Medulla oblongata (tissue), 1 donor: Measurements from ENCODE around the gene ARMH2.

Source experiments
- DNase-seq: peaks from one replicate; pipeline ENCODE4 v3.0.0-alpha.2; 2015; ENCODE audit errors: extremely low spot score

The ARMH2 gene

DNA sequence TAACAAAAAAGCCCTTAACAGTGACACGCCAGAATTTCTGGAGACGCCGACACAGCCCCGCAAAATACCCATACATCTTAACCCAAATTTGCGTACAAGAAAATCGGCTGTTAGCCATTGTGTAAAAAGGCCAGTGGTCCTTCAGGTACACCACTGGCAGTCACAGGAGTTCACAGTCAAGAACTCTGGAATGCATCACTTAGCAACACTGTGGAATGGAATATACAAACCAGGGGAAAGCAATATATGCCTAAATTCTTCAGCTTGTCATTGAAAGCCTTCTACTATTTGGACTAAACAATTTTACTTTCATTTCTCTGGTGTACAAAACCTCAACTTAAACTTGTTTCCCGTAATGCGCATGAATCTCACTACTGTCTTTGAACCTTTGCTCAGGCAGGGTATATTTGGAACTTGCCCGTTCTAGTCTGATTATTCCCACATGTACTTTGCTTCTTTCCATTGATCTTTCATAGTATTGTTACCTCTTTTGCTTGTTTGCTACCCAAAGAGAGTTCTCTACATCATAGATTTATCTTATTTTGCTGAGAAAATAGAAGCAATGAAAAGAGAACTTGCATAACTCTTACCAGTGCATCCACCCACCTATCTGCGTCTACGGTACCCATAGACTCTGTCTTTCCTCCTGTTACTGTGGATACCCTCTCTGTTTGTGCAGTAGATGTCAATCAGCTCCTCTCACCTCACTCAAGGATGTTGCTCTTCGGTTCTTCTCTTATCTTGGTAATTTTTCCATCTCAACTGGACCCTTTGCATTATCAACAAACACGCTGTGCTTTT, at the start of gene ARMH2:
TSS of gene ARMH2 (minus strand) at position 178 of the 801 bp plus-strand sequence. CDS start at position 118, 60 bp downstream.
- DNase-seq: no peak

DNA sequence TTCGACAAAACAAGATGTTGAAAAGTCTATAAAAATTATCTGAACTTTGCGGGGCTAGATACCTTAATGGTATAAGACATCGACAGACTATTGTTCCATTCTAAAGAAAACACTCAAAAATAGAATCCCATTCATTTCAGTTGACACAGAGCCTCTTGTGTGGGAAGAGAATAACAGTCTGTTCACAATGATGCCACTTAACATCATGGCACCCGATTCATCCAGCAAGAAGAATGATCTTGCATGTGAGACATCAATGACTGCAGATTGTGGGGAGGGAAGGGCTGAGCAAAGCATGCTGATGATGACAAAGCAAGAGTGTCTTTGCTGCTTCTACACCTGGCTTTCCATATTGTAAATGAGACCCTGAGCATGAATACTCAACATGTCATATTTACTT, 49.7 kb upstream of the ARMH2 start:
- DNase-seq: peak; percentile 83

DNA sequence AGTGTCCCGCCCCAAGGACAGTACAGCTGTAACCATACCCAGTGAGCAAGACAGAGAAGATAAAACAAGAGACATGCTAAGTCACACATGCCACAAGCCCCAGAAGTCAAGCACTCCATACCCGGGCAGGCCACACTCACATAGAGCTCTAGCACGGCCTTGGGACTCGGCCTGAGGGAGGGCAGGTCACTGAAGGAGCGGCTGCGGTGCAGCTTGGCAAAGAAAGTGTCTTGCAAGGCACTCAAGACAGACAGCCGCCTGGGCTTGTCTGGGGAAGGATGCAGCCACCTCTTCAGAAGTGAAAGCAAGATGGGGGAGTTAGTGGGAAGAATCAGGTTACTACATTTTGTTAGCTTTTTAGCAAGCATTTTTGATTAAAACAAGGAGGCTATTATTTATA, 48.7 kb upstream of the ARMH2 start:
- no peak for DNase-seq

DNA sequence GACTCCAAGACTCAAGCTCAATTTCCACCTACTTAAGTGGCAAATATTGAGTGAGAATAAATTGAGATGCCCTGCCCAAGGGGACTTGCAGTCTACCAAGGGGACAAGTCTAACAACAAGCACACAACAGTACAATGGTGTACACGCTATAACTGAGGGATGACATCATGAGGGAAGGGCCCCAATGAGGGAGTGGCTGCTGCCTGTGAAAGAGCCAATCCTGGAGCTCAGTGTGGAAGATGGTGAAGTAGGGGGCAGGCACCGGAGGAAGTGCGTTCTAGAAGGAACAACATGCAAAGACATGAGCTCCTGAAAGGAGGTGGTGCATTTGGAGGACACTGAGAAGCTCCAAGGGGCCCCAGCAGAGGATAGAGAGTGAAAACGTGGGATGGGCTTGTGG, 46.9 kb upstream of the ARMH2 start:
- DNase-seq: no peak

DNA sequence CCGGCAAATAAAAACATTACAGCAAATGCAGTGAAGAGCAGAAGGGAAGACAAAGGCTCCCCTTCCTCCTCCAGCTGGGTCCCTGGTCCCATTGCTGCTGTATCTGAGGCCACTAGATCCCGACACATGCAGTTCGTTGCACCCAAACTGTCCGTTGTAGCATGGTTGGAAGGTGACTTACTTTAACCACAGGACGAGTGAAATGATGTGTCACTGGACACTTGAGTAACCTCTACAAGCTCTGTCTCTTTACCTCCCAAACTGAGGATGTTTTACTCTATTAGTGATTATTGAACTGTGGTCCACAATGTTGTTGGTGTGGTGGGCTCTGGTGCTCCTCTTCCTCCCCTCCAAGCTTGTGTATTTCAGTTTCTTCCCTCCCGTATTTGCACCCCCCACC, 46.2 kb upstream of the ARMH2 start:
- no peak for DNase-seq

DNA sequence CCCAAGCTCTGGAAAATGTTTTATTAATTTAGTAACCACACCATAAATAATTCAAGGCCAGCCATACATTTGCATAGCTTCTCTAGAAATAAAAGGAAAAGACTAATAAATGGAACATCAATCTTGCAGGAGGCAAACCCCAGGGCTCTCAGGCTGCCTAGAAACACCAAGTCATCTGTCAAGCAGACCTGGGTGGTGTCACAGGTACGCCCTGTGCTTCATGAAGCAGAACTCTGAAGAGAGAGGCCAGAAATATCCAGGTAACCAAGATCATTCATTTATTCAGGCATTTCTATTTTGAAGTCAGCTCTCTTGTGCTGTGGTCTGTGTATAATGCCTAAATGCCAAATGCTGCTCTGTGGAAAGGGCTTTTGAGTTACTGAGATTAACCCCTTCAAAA, 45.3 kb upstream of the ARMH2 start:
- DNase-seq: no peak

DNA sequence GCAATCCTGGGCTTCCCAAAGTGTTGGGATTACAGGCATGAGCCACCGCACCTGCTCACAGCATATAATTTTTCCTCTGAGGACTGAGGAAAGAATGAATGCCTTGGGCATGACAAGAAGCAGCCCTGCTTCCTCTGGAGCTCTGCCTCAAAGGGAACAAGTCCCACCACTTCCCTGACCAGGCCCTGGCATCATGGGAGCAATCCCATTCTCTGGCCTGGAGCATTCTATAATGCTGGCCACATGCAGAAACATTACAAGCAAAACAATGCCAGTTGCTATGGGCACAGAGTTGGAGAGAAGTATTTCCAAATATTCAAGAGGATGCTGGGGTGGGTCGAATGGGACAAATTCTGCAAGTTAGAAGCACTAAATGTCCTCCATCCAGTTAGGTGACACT, 41.5 kb upstream of the ARMH2 start:
- no peak for DNase-seq

DNA sequence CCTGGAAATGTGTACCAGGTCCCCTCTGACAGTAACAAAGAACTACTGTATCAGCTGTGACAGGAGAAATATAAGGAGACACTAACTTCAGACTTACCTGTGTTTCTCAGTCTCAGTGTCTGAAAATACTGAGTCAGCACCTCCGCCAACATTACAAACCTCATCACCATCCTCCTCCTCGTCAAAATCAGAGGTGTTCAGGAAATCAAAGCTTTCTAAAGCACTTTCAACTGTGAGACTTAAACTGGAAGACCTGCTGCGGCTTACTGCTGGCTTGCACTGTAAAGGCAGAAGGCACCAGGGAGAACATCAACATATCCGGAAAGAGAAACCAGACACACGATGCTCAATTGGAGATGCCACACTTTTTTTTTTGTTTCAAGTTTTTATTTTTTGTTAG, 40.3 kb upstream of the ARMH2 start:
- DNase-seq: no peak

DNA sequence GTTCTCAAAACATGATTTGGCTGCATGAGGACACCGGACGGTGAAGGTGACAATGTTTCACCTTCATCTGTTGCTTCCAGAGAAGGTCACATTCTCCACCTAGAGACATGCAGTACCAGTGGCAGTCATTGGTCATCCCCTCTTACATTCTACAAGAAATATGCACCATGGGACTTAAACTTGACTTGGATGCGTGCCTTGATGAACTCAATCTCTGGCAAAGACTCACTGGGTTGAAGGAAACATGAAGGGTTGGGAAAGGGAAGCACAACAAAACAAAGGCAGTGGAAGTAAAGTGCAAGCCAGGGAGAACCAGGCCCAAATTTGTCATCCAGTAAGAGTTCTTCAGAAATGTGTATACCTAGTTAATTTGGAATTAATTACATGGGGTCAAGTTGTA, 39.4 kb upstream of the ARMH2 start:
- DNase-seq: no peak

DNA sequence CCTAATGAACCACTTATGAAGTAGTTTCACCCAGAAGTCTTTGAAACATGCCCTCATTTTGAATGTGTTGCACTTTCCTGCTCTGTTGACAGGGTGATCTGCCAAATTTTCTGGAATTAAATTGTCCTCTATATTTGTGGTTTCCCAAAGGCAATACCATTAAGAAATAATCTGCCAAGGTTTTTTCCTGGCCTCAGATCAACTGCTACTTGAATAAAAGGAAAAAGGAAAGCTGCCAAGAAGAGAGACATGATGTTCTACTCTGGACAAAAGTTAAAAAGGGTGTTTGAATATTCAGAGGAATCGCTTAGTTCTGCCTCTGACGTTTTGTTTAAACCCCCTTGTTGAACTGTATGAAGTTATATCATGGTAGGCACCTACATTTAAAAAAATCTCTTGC, 37.4 kb upstream of the ARMH2 start:
- DNase-seq: peak; percentile 89

DNA sequence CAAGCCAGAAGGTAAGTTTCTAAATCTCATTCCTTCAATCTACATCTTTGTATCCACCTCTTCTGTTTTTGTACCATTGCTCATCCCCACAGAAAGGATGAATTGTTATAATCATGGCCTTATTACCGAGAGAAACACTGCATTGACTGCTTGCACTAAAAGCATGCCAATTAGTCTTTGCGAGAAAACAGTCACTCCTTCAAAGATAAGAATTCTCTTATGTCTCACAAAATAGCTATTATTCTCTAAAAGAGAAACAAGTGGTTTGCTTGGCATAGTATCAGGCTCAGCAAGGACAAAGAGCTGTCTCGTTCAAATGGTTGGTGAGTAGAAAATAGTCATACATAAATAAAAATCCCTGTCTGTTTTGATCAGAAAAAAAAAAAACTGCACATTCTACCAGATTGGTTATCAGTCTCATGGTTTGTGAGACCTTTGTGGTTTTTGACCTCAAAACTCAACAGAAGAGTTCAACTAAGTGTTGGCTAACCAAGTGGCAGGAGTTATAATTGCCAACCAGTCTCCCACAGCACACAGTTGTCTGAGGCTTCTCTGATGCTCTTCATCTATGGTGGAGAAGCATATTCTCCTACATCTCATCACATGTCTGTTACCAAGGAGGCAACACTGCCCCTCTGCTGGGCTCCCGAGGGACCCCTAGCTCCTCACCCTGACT, 35.1 kb upstream of the ARMH2 start:
- no peak for DNase-seq

DNA sequence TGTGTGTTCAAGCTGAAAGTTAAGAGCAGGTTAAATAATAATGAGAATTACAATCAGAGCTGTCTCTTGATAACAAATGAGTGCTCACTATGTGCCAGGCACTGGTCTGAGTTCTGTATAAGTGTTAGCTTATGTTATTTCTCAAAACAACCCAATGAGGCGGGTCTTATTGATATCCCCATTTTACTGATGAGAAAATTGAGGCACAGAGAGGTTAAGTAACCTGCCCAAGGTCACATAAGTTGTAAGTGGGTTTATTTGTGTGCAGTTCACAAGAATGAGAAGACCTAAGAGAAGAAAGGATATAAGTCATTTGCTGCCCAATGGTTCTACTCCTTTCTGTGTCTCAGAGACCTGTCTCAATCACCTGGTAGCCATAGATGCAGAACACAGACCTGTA, 34.1 kb upstream of the ARMH2 start:
- DNase-seq: no peak

DNA sequence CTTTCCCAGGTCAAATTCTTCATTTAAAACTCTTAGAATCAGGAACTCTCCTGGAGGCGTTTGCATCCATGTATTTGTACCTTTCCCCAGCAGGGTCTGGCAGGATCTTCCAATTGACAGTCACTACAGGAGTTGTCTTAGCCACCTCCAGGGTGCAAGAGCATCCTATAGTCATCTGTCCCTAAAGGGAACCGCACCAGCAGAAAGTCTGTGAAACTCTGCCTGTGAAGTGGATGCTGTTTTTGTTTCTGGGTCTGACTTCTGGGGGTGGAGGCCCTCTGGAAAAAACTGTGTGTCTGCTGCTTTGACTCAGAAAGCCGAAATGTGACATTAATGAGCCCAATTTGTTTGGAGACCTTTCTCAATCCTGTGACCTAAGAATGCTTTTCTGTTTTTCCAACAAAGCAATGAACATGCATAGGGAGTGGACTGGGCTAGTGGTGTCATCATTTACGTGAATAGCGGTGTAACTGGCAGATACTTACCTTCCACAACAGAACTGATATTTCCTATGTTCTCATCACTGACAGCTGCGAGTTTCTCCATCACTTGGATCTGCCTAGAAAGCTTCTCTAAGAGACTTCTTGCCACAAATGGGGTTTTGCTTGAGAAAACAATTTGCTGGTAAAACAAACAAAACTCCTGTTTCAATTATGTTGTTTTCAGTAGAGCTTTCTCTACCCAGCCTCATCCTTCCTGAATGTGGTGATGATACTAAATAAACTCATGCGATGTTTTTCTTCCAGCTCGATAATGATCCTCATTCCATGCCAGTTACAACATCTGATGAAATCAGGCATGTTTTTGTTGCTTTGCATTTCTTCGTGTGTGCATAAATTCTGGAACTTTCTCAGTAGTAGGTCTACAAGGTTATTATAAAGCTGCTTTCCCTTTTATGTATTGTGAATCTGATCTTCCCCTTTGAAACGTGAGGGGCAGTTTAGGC, 33.3 kb upstream of the ARMH2 start:
- no peak for DNase-seq

DNA sequence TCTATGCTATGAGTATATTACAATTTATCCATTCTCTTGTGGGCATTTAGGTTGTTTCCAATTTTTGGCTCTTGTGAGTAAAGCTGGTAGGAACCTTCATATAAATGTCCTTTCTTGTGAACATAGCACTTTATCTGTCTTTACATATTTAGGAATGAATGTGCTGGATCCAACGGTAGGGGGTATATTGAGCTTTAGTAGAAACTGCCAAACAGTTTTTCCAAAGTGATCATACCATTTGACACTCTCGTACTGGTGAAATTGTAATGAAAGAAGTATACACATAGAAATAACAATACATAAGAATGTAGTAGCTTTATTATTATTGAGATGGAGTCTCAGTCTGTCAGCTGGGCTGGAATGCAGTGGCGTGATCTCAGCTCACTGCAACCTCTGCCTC, 30.9 kb upstream of the ARMH2 start:
- no peak for DNase-seq

DNA sequence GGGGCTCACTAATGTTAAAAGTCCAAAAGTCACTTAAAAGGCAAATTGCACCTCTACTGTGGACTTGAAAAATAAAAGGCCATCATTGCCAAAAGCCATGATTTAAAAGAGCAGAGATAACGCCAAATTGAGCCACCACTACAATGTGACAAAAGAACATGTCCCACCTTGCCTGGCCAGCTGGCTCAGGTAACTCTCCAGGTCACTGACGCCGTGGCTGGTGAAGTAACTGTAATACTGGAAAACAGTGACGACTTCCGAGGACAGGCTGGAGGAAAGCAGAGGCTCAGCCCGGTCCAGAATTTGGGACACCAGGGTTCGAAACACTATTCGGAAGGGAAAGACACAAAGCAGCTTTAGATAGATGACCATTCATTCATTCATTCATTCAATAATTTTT, 29.3 kb upstream of the ARMH2 start:
- DNase-seq: no peak

DNA sequence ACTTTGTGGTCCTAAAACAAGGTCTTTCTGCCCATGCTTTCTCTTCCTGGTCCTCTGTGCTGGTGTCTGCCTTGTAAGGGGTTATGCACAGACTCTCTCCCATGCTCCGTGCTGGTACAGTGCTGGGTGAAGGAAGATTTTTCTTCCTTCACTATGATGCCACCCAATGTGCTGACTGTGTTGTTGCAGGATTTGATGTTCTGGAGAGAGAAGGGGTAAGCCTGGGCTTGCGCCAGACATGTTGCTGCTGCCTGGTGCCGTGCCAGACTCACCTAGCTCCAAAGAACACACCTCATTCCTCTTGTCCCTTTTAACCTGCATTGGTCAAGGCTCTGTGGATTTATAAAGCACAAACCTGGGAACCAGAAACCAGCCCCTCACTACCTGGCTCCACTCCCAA, 28.4 kb upstream of the ARMH2 start:
- no peak for DNase-seq

DNA sequence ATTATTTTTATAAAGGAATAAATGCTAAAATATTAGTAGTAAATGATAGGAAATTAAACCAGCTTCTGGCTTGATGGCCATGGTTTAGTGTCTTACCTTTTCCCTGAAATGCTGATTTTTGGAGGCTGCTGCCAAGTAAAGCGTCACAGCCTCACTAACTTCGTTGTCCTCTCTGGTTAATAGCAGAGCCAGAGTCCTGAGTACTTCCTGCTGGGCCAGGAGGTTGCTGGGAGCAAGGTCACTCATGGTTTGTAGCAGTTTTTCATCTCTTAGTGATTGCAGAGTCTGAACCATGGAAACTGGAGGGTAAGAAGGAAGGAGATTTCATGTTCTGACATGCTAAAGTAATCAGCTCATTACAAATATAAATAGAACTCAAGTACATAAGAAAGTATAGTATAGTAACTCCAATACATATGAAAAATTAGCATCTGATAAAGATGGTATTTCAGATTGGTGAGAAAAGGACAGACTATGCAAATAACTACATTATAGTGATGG, 26.5 kb upstream of the ARMH2 start:
- DNase-seq: no peak

DNA sequence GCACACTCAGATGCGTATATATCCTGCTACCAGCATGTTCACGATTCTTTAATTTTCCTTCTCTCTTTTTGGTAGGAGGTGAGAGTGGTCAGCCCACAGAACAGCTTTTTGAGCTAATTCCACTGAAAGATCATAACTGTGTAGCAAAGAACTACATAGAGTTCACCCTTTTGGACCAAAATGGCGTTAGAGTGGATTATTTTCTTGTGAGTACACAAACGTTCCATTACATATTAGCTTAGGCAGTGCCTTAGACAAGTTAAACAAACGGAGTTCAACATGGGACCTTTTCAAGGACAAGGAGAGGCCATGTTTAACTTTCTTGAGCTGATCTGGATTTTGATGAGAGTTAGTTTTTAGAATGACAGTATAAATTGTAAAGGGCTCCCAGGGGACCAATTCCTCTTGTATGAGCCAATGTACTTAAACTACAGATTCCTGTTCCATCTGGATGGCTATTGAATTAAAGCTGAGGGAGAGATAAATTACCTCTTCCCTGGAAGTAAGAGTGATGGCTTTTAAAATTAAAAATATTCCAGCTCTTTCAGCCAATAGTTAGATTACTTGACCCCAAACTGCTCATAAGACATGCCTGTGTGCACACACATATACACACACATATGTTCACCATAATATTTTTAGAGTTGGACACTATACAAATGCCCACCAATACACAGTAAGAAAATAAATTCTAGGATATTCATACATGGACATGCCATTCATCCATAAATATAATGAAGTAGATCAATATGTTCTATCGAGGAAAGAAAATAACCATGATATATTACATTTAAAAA, 25.6 kb upstream of the ARMH2 start:
- no peak for DNase-seq

DNA sequence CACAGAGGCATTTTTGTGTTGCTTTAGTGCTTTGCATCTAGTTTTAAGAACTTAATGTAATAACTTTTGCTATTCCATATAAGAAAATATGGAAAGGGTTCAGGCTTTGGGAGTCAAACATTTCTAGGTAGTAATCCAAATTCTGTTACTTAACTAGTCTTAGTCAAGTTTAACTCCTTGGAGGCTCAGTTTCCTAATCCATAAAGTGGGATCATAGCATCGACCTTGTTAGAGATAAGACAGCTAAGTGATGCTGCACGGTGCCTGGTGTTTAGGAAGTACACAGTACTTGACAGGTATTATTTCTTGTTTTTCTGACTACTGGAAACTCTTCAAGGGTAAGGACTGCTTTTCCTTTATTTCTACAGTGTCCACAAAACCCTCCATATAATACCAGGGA, 24.5 kb upstream of the ARMH2 start:
- no peak for DNase-seq

DNA sequence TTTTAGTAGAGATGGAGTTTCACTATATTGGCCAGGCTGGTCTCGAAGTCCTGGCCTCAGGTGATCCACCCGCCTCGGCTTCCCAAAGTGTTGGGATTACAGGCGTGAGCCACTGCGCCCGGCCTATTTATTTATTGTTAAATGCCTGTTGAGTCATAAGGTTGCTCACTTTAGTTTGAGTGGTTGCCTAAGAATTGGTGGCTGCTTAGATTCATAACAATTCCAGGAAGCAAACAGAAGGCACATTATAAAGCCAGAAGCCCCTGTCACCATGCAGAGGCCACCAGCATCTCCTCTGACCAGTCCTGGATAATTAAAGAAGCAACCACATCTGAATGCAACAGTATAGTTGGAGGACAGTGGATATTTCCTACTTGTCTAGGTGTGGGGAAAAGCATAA, 24.0 kb upstream of the ARMH2 start:
- DNase-seq: no peak

DNA sequence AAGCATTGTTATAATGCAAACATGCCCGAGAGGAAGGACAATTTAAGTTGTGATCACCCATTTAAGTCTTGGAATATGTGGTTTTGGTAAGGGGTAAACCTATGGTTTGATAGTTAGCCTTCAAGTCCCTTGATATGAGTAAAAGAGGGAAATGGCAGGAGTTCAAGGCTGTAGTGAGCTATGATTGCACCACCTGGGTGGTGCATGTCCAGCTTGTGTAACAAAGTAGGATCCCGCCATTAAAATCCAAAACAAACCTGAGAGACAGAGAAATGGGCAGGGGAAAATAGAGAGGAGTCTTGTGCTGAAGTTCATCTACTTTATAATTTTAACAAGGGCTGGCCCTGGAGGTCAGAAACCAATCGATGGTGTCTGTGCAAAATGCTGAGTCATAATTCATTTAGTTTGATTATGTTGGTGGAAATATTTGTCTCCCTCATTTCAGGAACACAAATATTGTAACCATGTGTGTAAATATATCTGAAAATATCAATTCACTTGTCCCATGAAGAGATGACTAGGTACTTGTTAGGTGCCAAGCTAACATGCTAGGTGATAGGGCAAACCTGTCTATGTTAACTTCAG, 23.2 kb upstream of the ARMH2 start:
- DNase-seq: no peak
